H1 (cell line): ENCODE data around the gene TXNDC15. TPM values are rescaled to one million over a fixed set of nuclear protein-coding genes. Genes with fewer than 3 reads are reported as not detected.

ENCODE experiments used
- CTCF ChIA-PET: fragments of 300-600 bp; sonication (Branson Sonifier 250); formaldehyde crosslinking; loops from one replicate; lab custom pipeline; 2021; ENCODE audit not compliant: partially characterized antibody; lab: Charles Lee
- POLR2A ChIA-PET: fragments of 300-600 bp; sonication (Branson Sonifier 250); formaldehyde crosslinking; loops from one replicate; lab custom pipeline; 2021; ENCODE audit warnings: inconsistent platforms; ENCODE audit not compliant: partially characterized antibody; lab: Charles Lee
- DNase-seq, 2 experiments: peaks; one replicate each; pipeline versions ENCODE4 v3.0.0 to v3.0.0-alpha.2; 2010 to 2022; ENCODE audit warnings: low spot score in 2 of 2, low read depth in 1 of 2, mixed read lengths in 1 of 2
- FAIRE-seq: peaks from 2 replicates; lab custom pipeline; 2011; peaks lifted over from hg19 to GRCh38; lab: Jason Lieb, UNC
- H2AFZ ChIP-seq: 2 replicates; pipeline ENCODE4 v1.8.1; 2012; ENCODE audit warnings: low read length, inconsistent platforms
- H2AK5ac ChIP-seq: 2 replicates; pipeline ENCODE4 v1.6.1; 2013; ENCODE audit warnings: low read depth, low read length
- H2BK120ac ChIP-seq: replicated peaks from 2 replicates; pipeline ENCODE3; 2013; ENCODE audit warnings: low read depth, low read length, inconsistent platforms
- H2BK12ac ChIP-seq: 2 replicates; pipeline ENCODE4 v1.6.1; 2013; ENCODE audit warnings: low read depth, low read length
- H2BK15ac ChIP-seq: 2 replicates; pipeline ENCODE4 v1.6.1; 2013; ENCODE audit warnings: low read length
- H2BK20ac ChIP-seq: 2 replicates; pipeline ENCODE4 v1.6.1; 2013; ENCODE audit warnings: low read length
- H2BK5ac ChIP-seq: 2 replicates; pipeline ENCODE4 v1.6.1; 2013; ENCODE audit warnings: low read depth, low read length
- H3K14ac ChIP-seq: 2 replicates; pipeline ENCODE4 v1.6.1; 2013; ENCODE audit warnings: inconsistent platforms; ENCODE audit not compliant: insufficient read length
- H3K18ac ChIP-seq: 2 replicates; pipeline ENCODE4 v1.6.1; 2013; ENCODE audit warnings: low read length; ENCODE audit errors: extremely low read depth
- H3K23ac ChIP-seq: 2 replicates; pipeline ENCODE4 v1.6.1; 2013; ENCODE audit warnings: inconsistent platforms; ENCODE audit not compliant: insufficient read length
- H3K23me2 ChIP-seq: 2 replicates; pipeline ENCODE4 v1.6.1; 2013; ENCODE audit warnings: low read depth, low read length
- H3K27ac ChIP-seq: 2 replicates; pipeline ENCODE4 v1.6.1; 2011; ENCODE audit warnings: low read depth, low read length, inconsistent platforms
- H3K27me3 ChIP-seq, 4 experiments: replicated peaks in 1 of 4; 1 replicate in 1 of 4; 2 replicates in 3 of 4; pipeline versions ENCODE4 v1.6.1 to v1.8.1; 2011 to 2013; ENCODE audit warnings: low read length in 3 of 4, mild to moderate bottlenecking in 3 of 4, inconsistent platforms in 2 of 4, mixed read lengths in 2 of 4, moderate library complexity in 1 of 4; ENCODE audit not compliant: control insufficient read depth in 3 of 4, insufficient read depth in 3 of 4; ENCODE audit errors: extremely low read depth in 1 of 4
- H3K36me3 ChIP-seq, 4 experiments: 2 replicates each; pipeline versions ENCODE4 v1.6.1 to v1.8.1; 2011 to 2013; ENCODE audit warnings: mild to moderate bottlenecking in 4 of 4, low read length in 3 of 4, moderate library complexity in 2 of 4, control low read depth in 1 of 4, inconsistent platforms in 1 of 4; ENCODE audit not compliant: insufficient read depth in 4 of 4, control insufficient read depth in 2 of 4
- H3K4ac ChIP-seq: replicated peaks from 2 replicates; pipeline ENCODE3; 2013; ENCODE audit warnings: low read length, low read depth, mixed read lengths, inconsistent platforms; ENCODE audit not compliant: insufficient read length
- H3K4me1 ChIP-seq, 4 experiments: replicated peaks in 1 of 4; 1 replicate in 1 of 4; 2 replicates in 3 of 4; pipeline versions ENCODE4 v1.6.1 to v1.8.1; 2011 to 2013; ENCODE audit warnings: low read length in 3 of 4, inconsistent platforms in 2 of 4, mixed read lengths in 1 of 4; ENCODE audit not compliant: insufficient read depth in 4 of 4, control insufficient read depth in 3 of 4
- H3K4me2 ChIP-seq, 2 experiments: 2 replicates each; pipeline versions ENCODE4 v1.6.1 to v1.8.1; 2011 to 2013; ENCODE audit warnings: low read depth in 2 of 2, low read length in 2 of 2, control low read depth in 1 of 2, inconsistent platforms in 1 of 2, mild to moderate bottlenecking in 1 of 2; ENCODE audit not compliant: insufficient read depth in 1 of 2
- H3K4me3 ChIP-seq, 4 experiments: fragments of 200-600, 300-600 bp in 1 of 4; sonication (generic), shearing (Covaris generic), sonication (Bioruptor Twin) in 1 of 4; 2 replicates each; pipeline versions ENCODE4 v1.5.1 to v1.8.1; 2011 to 2016; ENCODE audit warnings: low read length in 4 of 4, low read depth in 3 of 4, control low read depth in 2 of 4, inconsistent platforms in 2 of 4, mild to moderate bottlenecking in 2 of 4, mixed read lengths in 1 of 4, moderate library complexity in 1 of 4; ENCODE audit not compliant: insufficient read depth in 2 of 4; ENCODE audit errors: extremely low read depth in 1 of 4
- H3K56ac ChIP-seq: replicated peaks from 2 replicates; pipeline ENCODE3; 2013; ENCODE audit warnings: low read depth, mild to moderate bottlenecking, mixed read lengths, low read length, inconsistent platforms; ENCODE audit not compliant: insufficient read length
- H3K79me1 ChIP-seq: 2 replicates; pipeline ENCODE4 v1.6.1; 2013; ENCODE audit warnings: low read depth, low read length, control low read depth
- H3K79me2 ChIP-seq, 2 experiments: 2 replicates each; pipeline versions ENCODE4 v1.6.1 to v1.8.1; 2012 to 2013; ENCODE audit warnings: low read length in 2 of 2, mild to moderate bottlenecking in 2 of 2, inconsistent platforms in 1 of 2; ENCODE audit not compliant: insufficient read depth in 2 of 2, control insufficient read depth in 1 of 2
- H3K9ac ChIP-seq, 4 experiments: replicated peaks in 1 of 4; 1 replicate in 1 of 4; 2 replicates in 3 of 4; pipeline versions ENCODE4 v1.6.1 to v1.8.1; 2011 to 2013; ENCODE audit warnings: low read depth in 3 of 4, low read length in 3 of 4, control low read depth in 2 of 4, mild to moderate bottlenecking in 2 of 4, moderate library complexity in 2 of 4, inconsistent platforms in 1 of 4; ENCODE audit errors: extremely low read depth in 1 of 4
- H3K9me3 ChIP-seq, 2 experiments: 2 replicates each; pipeline versions ENCODE4 v1.6.1 to v1.8.1; 2012 to 2013; ENCODE audit warnings: mild to moderate bottlenecking in 2 of 2, moderate library complexity in 2 of 2, control low read depth in 1 of 2, inconsistent platforms in 1 of 2, low read depth in 1 of 2, low read length in 1 of 2, mixed read lengths in 1 of 2; ENCODE audit not compliant: insufficient read depth in 2 of 2
- H4K20me1 ChIP-seq, 2 experiments: replicated peaks in 1 of 2; 2 replicates each; pipeline versions ENCODE3 to v1.8.1; 2011 to 2013; ENCODE audit warnings: inconsistent platforms in 2 of 2, low read length in 2 of 2, mild to moderate bottlenecking in 1 of 2; ENCODE audit not compliant: insufficient read depth in 2 of 2, control insufficient read depth in 1 of 2
- H4K5ac ChIP-seq: 2 replicates; pipeline ENCODE4 v1.6.1; 2013; ENCODE audit warnings: low read length, low read depth, mixed read lengths, inconsistent platforms; ENCODE audit not compliant: insufficient read length
- H4K8ac ChIP-seq: 2 replicates; pipeline ENCODE4 v1.8.0; 2013; ENCODE audit warnings: mild to moderate bottlenecking, moderate library complexity, low read length, inconsistent platforms; ENCODE audit not compliant: insufficient read depth; ENCODE audit errors: extremely low read depth
- H4K91ac ChIP-seq: replicated peaks from 2 replicates; pipeline ENCODE3; 2013; ENCODE audit warnings: low read length, mixed read lengths, inconsistent platforms; ENCODE audit not compliant: insufficient read length
- ASH2L ChIP-seq: fragments of 200-600, 300-600 bp; sonication (generic); IDR thresholded peaks from one replicate; pipeline ENCODE4 v1.7.1; 2017; ENCODE audit warnings: low read length
- BCL11A ChIP-seq, 2 experiments: IDR thresholded peaks; one replicate each; pipeline ENCODE4 v1.6.1; 2011; ENCODE audit warnings: low read depth in 2 of 2, low read length in 2 of 2, mild to moderate bottlenecking in 2 of 2
- CEBPB ChIP-seq: IDR thresholded peaks from 2 replicates; pipeline ENCODE4 v1.6.1; 2012; ENCODE audit warnings: low read depth, low read length
- CHD1 ChIP-seq: IDR thresholded peaks from 2 replicates; pipeline ENCODE4 v1.6.1; 2012; ENCODE audit warnings: low read depth, low read length, improper control_type of control experiment
- CREB1 ChIP-seq: IDR thresholded peaks from 2 replicates; pipeline ENCODE4 v1.6.1; 2012; ENCODE audit warnings: inconsistent platforms
- RBBP5 ChIP-seq: IDR thresholded peaks from 2 replicates; pipeline ENCODE4 v1.7.1; 2012; ENCODE audit warnings: low read depth, mild to moderate bottlenecking, inconsistent platforms, low read length, moderate library complexity, borderline replicate concordance
- RFX5 ChIP-seq: IDR thresholded peaks from 2 replicates; pipeline ENCODE4 v1.6.1; 2011; ENCODE audit warnings: low read depth, low read length, improper control_type of control experiment, borderline replicate concordance
- SIX5 ChIP-seq: IDR thresholded peaks from 2 replicates; pipeline ENCODE4 v1.6.1; 2011; ENCODE audit warnings: mild to moderate bottlenecking, low read depth, low read length
- SUZ12 ChIP-seq: fragments of 200-600 bp; sonication (generic); IDR thresholded peaks from 2 replicates; pipeline ENCODE4 v1.6.1; 2012; ENCODE audit warnings: mild to moderate bottlenecking, inconsistent platforms, low read length, moderate library complexity, mixed read lengths
- TBP ChIP-seq: IDR thresholded peaks from 2 replicates; pipeline ENCODE4 v1.6.1; 2011; ENCODE audit warnings: low read depth, low read length, improper control_type of control experiment
- WGBS, 2 experiments: shearing (Covaris generic) in 1 of 2; methylation state at CpG; one replicate each; pipeline versions ENCODE4 v1.1.6 to v1.1.7; 2013 to 2015; ENCODE audit warnings: low lambda C conversion rate in 2 of 2, mixed read lengths in 2 of 2, inconsistent platforms in 1 of 2, low coverage in 1 of 2, missing lambda C conversion rate in 1 of 2; ENCODE audit not compliant: insufficient replicate concordance in 2 of 2, insufficient coverage in 1 of 2, insufficient read length in 1 of 2; ENCODE audit errors: extremely low coverage in 1 of 2, missing lambda C conversion rate in 1 of 2; 5-methylcytosine and 5-hydroxymethylcytosine counted together
- polyA plus RNA-seq, 7 experiments: library from polyadenylated mRNA; depleted of rRNA in 3 of 7; stranded (reverse) in 5 of 7; unstranded in 2 of 7; fragments of >200 nt in 5 of 7; fragments of 200-250 nt in 2 of 7; gene quantifications; 1 replicate in 5 of 7; 2 replicates in 1 of 7; 4 replicates in 1 of 7; pipeline versions ENCODE4 v1.2.1 to v1.2.3, GENCODE V29; 2011 to 2013; ENCODE audit warnings: missing spikeins in 2 of 7, mixed read lengths in 2 of 7
- total RNA-seq: library from RNA; stranded (reverse); fragmentation: NEBNext Ultra II Directional; extraction: Animal tissue kit (Norgen Biotek cat#: 25700); gene quantifications from 2 replicates; pipeline ENCODE4 v1.2.1, GENCODE V29; 2021

TXNDC15 gene
- total and polyA plus RNA-seq, 2 of the 8 experiments (the other 6 are each of a cell fraction or from before 2014, with no cell fraction given) = 20.1 to 30.8 TPM

GRCh38 chr5:134932508-134932907 lies 58.3 kb downstream of the TXNDC15 start:
- no peak overlapping the region for H4K8ac ChIP-seq
- CTCF ChIA-PET = interaction anchor here (1.1 to 3.1 kb wide), 4 partner anchors 11 to 16 kb away, joined by 3 to 16 read pairs (median 4); no protein-coding TSS in a partner anchor
- no peak overlapping the region for H2BK20ac ChIP-seq
- H3K79me2 ChIP-seq = no peaks in the 10 kb centered on the region
- POLR2A ChIA-PET = interaction anchor here (1.5 to 2.0 kb wide), 2 partner anchors 11 to 16 kb away, joined by 4 to 8 read pairs; no protein-coding TSS in a partner anchor
- H2BK12ac ChIP-seq = no peak overlapping the region
- H3K56ac ChIP-seq = no peak overlapping the region
- no peak overlapping the region for H3K4me2 ChIP-seq
- no peak overlapping the region for H3K4me3 ChIP-seq
- H3K18ac ChIP-seq = no peak overlapping the region
- no peak for DNase-seq
- H3K9ac ChIP-seq = no peak overlapping the region
- no peak overlapping the region for H4K91ac ChIP-seq
- no peaks in the 10 kb centered on the region for H3K79me1 ChIP-seq
- H3K23me2 ChIP-seq = no peaks in the 10 kb centered on the region
- H4K5ac ChIP-seq = no peak overlapping the region
- H3K4ac ChIP-seq = no peak overlapping the region
- no peak overlapping the region for H3K23ac ChIP-seq
- no peak overlapping the region for H2AFZ ChIP-seq
- no peak overlapping the region for H3K27ac ChIP-seq
- H3K9me3 ChIP-seq = no peaks in the 10 kb centered on the region
- H2AK5ac ChIP-seq = no peak overlapping the region
- no peak overlapping the region for H3K14ac ChIP-seq
- peaks cover 0 to 4% (median under 1%) of the 10 kb centered on the region in 4 experiments; a peak in 2 of 8 replicates for H3K36me3 ChIP-seq
- H3K27me3 ChIP-seq = no peaks in the 10 kb centered on the region
- peaks cover 0 to 1% of the 10 kb centered on the region in 2 experiments for H4K20me1 ChIP-seq
- no peaks in the 10 kb centered on the region for H3K4me1 ChIP-seq
- no peak overlapping the region for H2BK15ac ChIP-seq
- H2BK5ac ChIP-seq = no peak overlapping the region
- no peak for FAIRE-seq
- H2BK120ac ChIP-seq = no peak overlapping the region
- WGBS, 2 experiments = 92% methylated on average over 3 of the region's 3 CpGs; no CpG with 5 or more reads in 1 of the 2 experiments
- TF ChIP-seq BCL11A (IDR thresholded peaks at IDR 0.05; ENCODE audit: low read depth in 2 of 2, low read length in 2 of 2) (no peak), CHD1 (no peak), CEBPB (no peak), CREB1 (no peak), RFX5 (no peak), ASH2L (no peak), SUZ12 (no peak), RBBP5 (no peak), TBP (no peak), SIX5 (no peak)
